GM21825 (cell line): ENCODE data around the gene CDKL5.
A peak's percentile ranks its signal among the peaks of the same experiment; 100 is the strongest.

Experiments used
- ATAC-seq: cut with Tn5 transposase; IDR thresholded peaks from one replicate; pipeline ENCODE4 v1.9.1; 2021; ENCODE audit warnings: mild to moderate bottlenecking, moderate library complexity; ENCODE audit not compliant: unreplicated experiment

The CDKL5 gene

DNA sequence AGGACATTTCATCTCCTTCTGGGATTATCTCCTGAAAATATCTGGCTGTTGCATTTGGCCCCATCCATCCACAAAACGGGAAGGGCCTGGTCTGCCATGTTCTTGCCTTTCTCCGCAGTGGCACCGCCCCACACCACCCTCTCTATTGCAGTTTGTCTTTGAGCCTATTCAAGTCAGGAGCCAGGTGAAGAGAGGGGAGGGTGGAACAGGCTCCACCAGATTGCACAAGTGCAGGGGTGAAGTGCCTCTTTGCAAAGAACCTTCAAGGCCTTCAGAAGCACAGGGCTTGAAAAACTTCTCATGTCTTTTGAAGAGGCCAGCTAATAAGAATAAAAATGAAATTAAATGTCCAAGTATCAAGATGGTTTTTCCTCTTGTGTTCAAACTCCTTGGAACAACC lies 217.8 kb downstream of the CDKL5 start:
- ATAC-seq, result no peak

DNA sequence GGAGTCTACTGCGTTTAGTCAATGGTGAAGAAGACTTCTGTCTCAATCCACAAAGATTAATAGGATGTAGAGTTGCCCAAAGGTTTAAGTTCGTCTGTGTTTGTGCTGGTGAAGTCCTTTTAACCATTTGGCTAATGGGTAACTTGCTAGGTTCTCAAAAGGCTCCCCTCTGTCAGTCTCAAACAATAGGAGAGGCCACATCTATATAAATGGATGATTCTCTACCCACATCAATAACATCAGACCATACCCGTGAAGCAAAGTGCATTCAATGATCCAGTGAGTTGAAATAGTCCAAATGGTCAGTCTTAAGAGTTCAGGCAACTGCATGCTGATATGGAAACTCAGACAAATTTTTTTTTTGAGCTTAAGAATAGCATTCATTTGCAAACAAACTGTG lies 218.4 kb downstream of the CDKL5 start:
- ATAC-seq, result no peak

DNA sequence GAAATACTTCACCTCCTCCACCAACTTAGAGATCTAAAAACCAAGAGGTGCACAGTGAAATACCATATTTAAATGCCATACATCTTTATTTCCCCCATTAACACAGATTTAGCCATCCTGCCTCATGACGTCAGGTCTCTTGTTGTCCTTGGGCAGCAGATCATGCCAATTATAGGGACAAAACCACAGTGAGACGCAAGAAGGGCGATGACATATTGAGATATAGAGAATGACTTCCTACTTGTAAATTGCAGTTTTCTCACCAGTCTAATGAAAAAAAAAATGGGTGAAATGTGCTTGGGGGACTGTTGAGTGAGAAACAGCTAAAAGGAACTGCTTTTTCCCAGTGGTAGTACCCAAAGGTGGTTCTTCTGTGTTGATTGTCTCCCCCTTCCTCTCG lies 222.2 kb downstream of the CDKL5 start:
- no peak for ATAC-seq

DNA sequence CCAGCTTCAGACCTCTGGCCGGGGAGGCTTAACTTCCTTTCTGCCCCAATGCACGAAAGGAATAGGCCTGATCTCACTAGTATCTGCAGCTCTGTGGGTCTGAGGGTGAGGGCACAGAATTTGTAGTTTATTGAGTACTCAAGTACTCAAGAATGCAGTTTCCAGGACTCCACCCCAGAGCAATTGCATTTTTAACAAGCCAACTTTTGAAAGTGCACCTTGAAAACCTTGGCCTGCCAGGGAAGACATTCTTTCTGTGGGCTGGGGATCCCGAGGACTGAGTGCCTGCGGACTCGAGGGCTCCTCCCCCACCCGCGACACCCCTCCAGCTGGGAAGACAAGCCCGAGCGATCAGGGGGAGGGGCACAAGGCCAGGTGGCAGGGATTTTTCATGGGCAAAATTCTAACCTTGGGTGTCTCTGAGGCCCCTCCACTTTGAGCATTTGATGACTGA lies 224.1 kb downstream of the CDKL5 start:
- ATAC-seq, result no peak

DNA sequence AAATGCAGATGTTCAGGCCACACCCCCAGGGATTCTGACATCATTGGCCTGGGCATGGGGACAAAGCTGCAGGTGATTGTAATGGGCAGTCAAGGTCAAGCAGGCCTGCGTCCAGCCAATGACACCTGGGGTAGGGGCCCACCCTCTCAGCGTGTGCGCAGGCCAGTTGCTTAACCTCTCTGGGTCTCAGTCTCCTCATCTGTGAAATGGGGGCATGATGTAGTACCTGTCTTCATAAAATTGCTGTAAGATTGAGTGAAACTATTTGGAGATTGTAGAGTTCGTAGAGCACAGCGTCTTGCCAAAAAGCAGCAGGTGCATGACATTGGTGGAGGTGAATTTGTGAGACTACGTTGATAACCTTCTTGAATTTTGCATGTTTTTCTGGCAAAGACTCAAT lies 225.3 kb downstream of the CDKL5 start:
- no peak for ATAC-seq

DNA sequence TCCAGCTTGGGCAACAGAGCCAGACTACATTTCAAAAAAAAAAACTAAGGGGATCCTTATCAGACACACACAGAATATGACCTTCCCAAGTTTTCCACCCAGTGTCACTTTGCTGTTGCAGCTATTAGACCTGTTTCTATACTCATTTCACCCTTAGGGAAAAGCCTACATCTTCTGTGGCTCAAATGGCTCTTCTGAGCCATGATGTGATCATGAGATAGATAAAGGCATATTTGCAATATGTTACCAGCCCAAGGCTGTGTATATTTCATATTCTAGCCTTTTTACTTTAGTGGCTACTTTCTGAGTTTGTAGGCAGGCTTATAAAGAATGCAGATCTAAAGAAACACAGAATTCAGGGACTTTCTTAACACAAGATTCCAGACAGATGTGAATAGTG lies 227.2 kb downstream of the CDKL5 start:
- no peak for ATAC-seq

DNA sequence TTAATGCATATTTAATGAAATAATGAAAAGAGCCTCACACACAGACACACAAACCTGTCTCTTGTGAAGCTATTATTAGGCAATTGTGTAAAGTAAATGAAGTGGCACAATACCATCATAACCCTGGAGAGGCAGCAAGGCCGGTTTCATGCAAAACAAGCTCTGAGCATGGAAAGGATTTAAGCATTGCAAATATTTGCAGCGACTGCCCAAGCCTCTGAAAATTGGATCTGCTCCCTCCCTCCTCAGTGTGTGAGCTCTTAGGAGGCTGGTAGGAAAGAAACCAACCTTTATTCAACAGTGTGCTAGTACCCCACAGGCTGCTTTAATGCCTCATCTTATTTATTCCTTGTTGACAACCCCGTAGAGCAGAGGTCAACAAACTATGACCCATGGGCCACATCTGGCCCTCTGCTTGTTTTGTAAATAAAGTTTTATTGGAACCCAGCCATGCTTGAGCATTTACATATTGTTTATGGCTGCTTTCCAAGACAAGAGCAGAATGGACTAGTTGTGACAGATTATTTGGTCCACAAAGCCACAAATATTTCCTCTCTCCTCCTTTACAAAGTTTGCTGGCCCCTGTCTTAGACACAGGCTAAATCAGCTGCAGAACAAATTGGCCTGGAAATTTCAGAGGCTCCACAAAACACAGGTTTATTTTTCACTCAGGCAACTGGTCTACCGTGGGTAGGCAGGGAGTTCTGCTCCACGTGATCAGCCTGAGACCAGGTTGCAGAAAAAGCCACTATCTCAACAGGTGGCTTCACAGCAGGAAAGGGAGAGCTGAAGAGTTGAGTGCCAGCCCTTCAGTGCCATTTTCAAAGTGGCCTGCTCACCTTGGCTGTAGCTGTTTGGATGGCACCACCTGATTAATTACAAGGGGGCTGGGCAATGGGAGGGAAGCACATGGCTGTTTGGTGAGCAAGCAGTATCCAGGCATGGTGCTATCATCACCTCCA lies 229.7 kb downstream of the CDKL5 start:
- no peak for ATAC-seq

DNA sequence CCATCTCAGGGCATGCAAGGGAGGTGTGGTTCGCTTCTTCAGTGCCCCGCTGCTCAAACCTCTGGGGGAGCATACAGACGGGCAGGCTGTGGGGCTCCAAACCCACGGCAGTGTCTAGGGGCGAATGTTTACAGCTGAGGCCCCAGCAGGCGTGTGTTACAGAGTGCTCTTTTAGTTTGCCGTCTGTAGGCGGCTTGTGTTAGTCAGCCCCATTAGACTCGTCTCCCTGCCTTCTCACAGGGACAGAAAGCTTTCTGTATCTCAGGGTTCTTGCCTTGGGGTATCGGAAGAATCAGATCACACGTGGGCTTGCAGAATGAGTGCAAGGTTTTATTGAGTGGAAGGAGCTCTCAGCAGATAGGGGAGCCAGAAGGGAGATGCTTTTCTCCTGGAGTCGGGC lies 235.9 kb downstream of the CDKL5 start:
- ATAC-seq, result no peak

DNA sequence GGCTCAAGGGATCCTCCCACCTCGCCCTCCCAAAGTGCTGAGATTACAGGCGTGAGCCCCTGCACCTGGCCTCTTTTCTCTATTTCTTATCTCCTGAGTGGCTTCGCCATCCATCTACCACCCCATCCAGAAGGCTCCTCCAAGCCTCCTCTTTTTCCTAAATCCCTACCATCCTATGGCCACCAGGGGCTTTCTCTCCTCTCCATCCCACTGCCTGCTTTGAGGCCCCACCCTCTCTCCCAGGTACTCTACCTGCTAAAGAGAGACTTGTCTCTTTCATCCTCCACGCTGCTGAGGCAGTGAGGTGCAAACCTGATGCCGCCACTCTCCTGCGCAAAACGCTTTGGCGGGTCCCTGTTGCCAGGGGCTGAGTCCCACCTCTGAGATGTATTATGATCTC lies 239.5 kb downstream of the CDKL5 start:
- no peak for ATAC-seq

DNA sequence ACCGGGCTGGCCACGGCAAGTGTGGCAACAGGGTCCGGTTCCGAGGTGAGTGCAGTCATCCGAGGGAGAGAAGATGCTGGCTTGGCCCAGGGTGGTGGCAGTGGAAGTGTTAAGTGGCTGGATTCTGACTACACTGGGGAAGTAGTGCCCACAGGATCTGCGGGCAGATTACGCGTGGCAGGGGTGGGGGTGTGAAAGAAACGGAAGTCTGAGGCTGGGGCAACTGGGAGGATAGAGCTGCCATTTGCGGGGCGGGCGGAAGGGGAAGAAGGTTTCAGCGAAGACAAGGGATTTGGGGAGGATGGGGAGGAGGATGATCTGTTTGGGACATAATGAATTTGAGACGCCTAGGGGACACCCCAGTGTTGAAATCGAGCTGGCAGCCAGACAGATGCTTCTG lies 241.2 kb downstream of the CDKL5 start:
- ATAC-seq, result no peak

DNA sequence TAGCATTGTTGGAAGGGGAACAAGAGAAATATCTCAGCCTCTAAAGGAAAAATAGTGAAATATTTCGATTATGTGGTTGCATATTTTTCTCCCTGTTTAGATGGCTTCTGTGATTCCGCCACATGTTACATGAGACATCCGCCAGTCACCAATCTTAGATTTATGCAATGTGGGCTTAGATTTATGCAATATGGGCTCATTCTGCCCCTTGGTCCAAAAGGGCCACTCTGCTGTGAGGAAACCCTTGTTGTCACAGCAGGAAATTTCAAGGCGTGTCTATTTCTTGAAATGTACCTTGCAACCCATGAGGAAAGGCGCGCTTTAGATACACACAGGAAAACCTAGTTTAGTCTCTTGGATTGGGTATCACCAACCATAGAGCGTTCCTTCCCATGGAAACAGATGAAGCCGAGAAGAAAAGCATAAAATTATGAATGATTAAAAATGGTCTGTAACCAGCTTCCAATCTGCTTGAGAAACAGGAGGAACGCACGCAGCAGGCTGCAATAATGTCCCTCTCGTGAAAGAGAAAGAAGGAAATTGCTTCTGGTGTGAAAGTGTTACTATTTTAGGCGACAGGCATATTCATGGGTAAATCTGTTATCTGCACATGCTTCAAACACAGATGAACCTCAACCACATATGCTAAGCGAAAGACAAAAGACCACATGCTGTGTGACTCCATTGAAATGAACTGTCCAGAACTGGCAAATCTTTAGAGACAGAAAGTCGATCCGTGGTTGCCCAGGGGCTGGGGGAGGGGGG lies 242.8 kb downstream of the CDKL5 start:
- ATAC-seq, result no peak

DNA sequence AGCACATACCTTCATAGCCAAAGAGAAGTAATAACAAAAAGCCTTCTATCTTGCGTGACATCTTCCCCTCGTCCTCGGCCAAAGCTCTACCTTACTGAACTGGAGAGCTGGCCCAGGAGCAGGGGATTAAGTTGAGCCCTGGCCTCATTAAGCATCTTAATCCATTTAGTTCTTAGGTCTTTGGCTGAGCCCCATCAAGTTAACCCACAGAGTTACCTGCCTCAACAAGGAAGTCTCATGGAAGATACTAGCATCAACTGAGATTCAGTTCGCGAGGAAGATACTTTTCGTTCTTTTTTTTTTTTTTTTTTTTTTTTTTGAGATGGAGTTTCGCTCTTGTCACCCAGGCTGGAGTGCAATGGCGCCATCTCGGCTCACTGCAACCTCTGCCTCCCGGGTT lies 246.6 kb downstream of the CDKL5 start, which contains the start of gene RS1:
Gene RS1, minus strand, starts transcription at position 101 of the 400 bp plus-strand sequence. Its CDS starts 40 bp downstream, at position 61.
- no peak for ATAC-seq

DNA sequence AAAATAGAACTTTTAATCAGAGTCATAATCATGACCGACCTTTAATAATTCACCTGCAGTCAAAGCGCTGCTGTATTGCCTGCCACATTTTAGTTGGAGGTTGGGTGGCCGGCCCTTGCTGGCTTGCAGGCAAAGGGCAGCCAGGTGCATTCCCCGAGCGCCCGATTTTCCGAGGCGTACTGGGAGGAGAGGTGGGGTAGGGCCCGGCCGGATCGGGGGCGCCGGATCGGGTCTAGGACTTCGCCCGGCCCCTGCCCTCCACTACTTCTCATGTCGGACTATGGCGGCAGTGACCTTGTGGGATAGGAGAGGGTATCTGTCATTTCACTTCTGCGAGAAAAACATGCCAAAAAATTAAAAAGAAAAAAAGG lies 249.0 kb downstream of the CDKL5 start:
- peak; percentile 45 for ATAC-seq

DNA sequence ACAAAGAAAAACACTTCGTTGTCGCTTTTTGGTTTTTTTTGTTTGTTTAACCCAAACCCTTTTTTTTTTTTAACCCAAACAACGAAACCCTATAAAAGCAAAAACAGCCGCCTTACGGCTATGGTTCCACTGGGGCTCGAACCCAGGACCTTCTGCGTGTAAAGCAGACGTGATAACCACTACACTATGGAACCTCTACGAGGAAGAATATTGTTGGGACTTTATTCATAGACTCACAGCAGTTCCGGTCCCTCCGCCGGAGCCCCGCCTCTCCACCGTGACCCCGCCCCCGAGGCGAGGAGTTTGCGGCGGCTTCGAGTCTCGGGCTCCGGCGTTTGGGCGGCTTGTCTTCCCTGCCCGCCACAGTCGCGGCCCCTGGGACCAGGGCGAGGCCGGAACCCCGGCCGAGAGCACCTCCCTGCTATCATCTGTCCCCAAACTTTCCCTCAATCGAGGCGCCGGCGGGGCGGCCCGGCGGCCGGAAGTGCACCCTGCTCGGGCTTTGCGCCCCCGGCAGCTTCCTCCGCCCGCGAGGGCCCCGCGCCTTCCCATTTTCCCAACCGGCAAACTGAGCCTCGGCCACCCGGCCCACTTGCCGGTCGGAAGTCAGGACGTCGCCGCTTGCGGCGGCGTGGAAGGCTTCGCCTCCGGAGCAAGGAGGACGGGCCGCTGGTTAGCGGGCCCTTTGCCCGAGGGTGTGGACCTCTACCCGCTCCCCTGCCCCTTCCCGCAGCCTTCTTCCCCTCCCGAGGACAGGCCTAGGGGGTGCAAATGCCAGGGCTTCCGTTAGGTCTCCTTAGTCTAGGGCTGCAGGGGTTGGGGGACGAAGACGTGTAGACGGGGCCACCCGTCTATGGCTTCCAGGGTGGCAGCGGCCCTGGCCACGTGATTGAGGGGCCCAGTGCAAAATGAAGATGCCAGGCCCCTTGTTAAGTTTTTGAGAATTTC lies 249.7 kb downstream of the CDKL5 start:
- ATAC-seq, result peak; percentile 73

DNA sequence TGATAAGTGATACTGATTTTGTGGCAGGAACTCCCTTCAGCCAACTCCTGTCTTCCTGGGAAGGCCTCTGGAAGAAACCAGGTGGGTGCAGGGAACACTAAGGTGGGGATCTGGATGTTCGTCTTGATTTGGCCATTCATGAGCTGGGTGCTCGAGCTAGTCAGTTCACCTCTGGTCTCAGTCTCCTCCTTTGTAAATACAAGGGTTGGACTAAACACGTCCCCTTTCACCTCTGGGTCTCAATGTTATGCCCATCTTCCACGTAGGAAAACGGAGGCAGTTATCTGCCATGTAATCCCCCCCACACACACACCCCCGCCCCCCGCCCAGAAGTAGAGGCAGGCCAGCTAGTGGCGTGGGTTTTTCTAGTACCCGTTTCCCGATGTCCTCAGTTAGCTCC lies 250.6 kb downstream of the CDKL5 start:
- ATAC-seq, result no peak

DNA sequence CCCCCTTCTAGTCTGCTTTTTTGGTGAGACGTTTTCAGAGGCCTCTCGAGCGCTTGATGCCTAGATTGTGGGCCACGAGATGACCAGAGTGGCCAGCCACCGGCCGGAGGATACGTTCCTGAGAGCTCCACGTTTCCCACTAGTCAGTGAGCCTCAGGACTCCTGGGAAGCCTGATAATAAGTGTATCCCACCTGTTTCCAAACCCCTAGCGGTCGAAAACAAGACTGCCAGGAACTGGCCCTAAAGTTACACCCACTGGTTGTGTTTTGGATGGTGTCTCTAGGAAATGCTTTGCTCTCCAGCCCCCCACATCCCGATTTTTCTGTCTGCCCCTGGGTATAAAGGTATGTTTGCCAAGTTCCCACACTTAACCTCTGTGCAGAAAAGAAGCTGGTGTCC lies 251.1 kb downstream of the CDKL5 start:
- ATAC-seq, result no peak

DNA sequence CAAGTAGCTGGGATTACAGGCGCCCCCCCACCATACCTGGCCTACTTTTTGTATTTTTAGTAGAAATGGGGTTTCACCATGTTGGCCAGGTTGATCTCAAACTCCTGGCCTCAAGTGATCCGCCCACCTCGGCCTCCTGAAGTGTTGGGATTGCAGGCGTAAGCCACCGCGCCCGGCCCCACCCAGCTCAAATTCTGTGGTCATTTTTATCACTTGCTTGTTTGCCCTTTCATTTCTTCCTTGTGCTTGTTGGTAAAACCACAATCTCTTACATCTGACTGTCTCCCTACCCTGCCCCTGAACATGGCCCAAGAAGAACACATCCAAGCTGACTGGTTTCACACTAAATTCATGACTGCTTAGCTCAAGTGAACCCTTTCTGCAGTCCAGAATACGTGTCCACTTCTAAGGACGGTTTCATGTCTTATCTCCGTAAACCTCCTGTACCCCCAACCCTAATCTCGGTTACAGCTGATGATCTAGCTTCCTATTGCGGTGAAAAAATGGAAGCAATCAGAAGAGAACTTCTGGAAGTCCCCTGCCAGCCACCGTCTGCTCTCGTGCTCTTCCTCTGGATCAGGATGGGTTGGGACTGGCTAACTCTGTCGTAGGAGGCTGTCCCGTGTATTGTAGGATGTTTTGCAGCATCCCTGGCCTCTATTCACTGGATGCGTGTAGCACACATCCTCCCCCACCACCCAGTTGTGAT lies 251.9 kb downstream of the CDKL5 start:
- ATAC-seq, result no peak

DNA sequence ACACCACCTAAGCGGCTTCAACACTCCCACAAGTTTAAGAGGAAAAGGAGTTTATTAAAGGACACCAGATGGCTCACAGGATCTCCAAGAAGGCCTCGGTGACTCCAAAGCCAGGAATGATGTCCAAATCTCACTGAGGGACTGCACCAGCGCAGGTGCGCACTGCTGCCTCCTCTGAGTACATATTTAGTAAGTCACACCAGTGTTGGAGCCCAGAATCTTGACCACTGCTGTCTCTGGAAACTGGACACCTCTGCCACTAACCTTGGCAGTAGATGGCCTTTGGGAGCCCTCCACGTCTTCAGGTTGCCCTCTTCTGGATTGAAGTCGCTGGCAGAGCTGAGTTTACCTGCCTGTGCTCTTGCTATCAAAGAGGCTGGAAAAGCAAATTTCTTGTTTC lies 256.6 kb downstream of the CDKL5 start:
- ATAC-seq, result no peak

DNA sequence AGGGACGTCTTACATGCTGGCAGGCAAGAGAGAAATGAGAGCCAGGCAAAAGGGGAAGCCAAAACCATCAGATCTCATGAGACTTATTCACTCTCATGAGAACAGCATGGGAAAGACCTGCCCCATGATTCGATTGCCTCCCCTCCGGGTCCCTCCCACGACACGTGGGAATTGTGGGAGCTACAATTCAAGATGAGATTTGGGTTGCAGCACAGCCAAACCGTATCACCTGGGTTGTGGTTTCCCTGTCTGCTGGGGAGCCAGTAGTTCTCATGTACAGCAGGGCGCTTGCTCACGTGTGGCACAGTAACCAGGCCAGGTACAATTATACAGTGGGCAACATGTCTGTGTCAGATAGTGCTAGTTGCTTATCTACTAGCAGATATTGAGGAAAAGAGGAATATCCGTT lies 257.6 kb downstream of the CDKL5 start:
- ATAC-seq, result no peak

DNA sequence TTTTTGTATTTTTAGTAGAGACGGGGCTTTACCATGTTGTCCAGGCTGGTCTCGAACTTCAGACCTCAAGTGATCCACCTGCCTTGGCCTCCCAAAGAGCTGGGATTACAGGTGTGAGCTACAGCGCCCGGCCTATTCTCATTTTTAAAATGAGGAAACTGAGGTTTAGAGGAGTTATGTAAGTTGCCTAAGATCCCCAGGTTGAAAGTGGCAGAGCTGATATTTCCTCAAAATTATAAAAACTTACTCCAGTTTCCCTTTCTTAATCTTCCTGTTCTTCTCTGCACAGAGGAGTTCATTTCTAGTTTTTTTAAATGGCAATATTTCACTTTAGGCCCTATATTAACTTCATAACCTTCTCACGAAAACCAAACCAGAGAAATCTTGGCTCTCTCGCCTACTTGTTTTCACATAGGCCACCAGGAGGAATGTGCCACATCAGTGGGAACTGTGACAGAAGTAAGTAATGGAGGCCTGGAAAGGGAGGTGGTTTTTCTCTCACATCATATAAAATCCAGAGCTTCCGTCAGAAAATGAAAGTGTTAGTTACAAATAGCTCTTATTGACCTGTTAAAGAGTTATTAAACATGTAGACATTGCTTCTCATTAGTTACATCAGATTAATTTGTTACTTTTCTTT lies 262.6 kb downstream of the CDKL5 start:
- no peak for ATAC-seq
